GM12878 (cell line): ENCODE results near the gene KIRREL2. TPM values are rescaled to one million over a fixed set of nuclear protein-coding genes. Genes with fewer than 3 reads are reported as not detected.

ENCODE experiments used
- ATAC-seq: fragments of 200-7000 bp; cut with Tn5 transposase; 3 replicates; pipeline ENCODE4 v1.9.1; 2020; ENCODE audit warnings: mild to moderate bottlenecking, moderate library complexity
- BruUV-seq: library from RNA; stranded (reverse); fragments of 400-500 nt; replicated peaks from 2 replicates; lab custom pipeline; 2021; lab: Mats Ljungman, UMichigan
- CTCF ChIA-PET: fragments of 300-600 bp; sonication (Branson Sonifier 250); formaldehyde crosslinking; extraction: SDS; loops from one replicate; lab custom pipeline; 2021; ENCODE audit warnings: inconsistent platforms; lab: Yijun Ruan, JAX
- POLR2A ChIA-PET: fragments of 350-600 bp; formaldehyde crosslinking; extraction: SDS; loops from one replicate; lab custom pipeline; 2021; ENCODE audit warnings: inconsistent platforms; lab: Charles Lee
- RAD21 ChIA-PET: fragments of 300-600 bp; sonication (Branson Sonifier 250); formaldehyde crosslinking; loops from one replicate; lab custom pipeline; 2023; ENCODE audit warnings: antibody characterized with exemption; ENCODE audit not compliant: unreplicated experiment; lab: Charles Lee
- SMC1A ChIA-PET: fragments of 300-600 bp; sonication (Branson Sonifier 250); formaldehyde crosslinking; loops from one replicate; lab custom pipeline; 2023; ENCODE audit not compliant: unreplicated experiment, uncharacterized antibody; lab: Charles Lee
- DNase-seq: peaks from one replicate; pipeline ENCODE4 v3.0.0-alpha.2; 2011; ENCODE audit warnings: low read depth, low spot score
- FAIRE-seq: peaks from 3 replicates; lab custom pipeline; 2011; peaks lifted over from hg19 to GRCh38; lab: Jason Lieb, UNC
- H2AFZ ChIP-seq: 2 replicates; pipeline ENCODE4 v1.6.0; 2011; ENCODE audit warnings: low read depth, low read length, control low read depth; ENCODE audit not compliant: control insufficient read depth
- H3K27ac ChIP-seq: 2 replicates; pipeline ENCODE4 v1.5.1; 2011; ENCODE audit warnings: control low read depth; ENCODE audit not compliant: control insufficient read depth, insufficient read depth
- H3K27me3 ChIP-seq, 2 experiments: replicated peaks in 1 of 2; 2 replicates each; pipeline versions ENCODE4 v1.6.0 to v1.6.1; 2011; ENCODE audit warnings: low read length in 1 of 2; ENCODE audit not compliant: control insufficient read depth in 2 of 2, insufficient read depth in 2 of 2
- H3K36me3 ChIP-seq, 2 experiments: 2 replicates each; pipeline ENCODE4 v1.5.1; 2011; ENCODE audit warnings: low read length in 1 of 2; ENCODE audit not compliant: control insufficient read depth in 2 of 2, insufficient read depth in 2 of 2
- H3K4me1 ChIP-seq: 2 replicates; pipeline ENCODE4 v1.6.1; 2011; ENCODE audit warnings: mild to moderate bottlenecking, low read length, moderate library complexity, mixed read lengths; ENCODE audit not compliant: control insufficient read depth, insufficient read depth
- H3K4me2 ChIP-seq: 2 replicates; pipeline ENCODE4 v1.6.0; 2011; ENCODE audit warnings: control low read depth; ENCODE audit not compliant: control insufficient read depth, insufficient read depth
- H3K4me3 ChIP-seq: fragments of 200-600 bp; sonication (generic); 2 replicates; pipeline ENCODE4 v1.5.1; 2016
- H3K79me2 ChIP-seq: 2 replicates; pipeline ENCODE4 v1.6.0; 2011; ENCODE audit warnings: low read length; ENCODE audit not compliant: control insufficient read depth, insufficient read depth
- H3K9ac ChIP-seq: 2 replicates; pipeline ENCODE4 v1.8.0; 2011; ENCODE audit warnings: low read length, control low read depth, mixed read lengths; ENCODE audit not compliant: control insufficient read depth, insufficient read depth
- H3K9me3 ChIP-seq: replicated peaks from 3 replicates; pipeline ENCODE4 v1.5.1; 2011; ENCODE audit warnings: mild to moderate bottlenecking, low read length; ENCODE audit not compliant: control insufficient read depth, insufficient read depth
- H4K20me1 ChIP-seq: 2 replicates; pipeline ENCODE4 v1.6.0; 2011; ENCODE audit not compliant: control insufficient read depth, insufficient read depth
- CHD2 ChIP-seq: IDR thresholded peaks from 2 replicates; pipeline ENCODE4 v1.6.1; 2011; ENCODE audit warnings: low read depth, low read length, improper control_type of control experiment, borderline replicate concordance
- ETV6 ChIP-seq, 2 experiments: fragments of 450-650 bp in 1 of 2; IDR thresholded peaks in 1 of 2; conservative IDR thresholded peaks in 1 of 2; 2 replicates each; pipeline ENCODE4 v1.6.1; 2014; ENCODE audit warnings: antibody characterized with exemption in 1 of 2, borderline replicate concordance in 1 of 2, low read depth in 1 of 2, mild to moderate bottlenecking in 1 of 2, moderate library complexity in 1 of 2
- HDGF ChIP-seq: fragments of 450-650 bp; IDR thresholded peaks from 2 replicates; pipeline ENCODE4 v1.6.1; 2016; ENCODE audit warnings: antibody characterized with exemption
- JUND ChIP-seq: IDR thresholded peaks from 2 replicates; pipeline ENCODE4 v1.6.1; 2012; ENCODE audit warnings: low read depth, mild to moderate bottlenecking, low read length, improper control_type of control experiment, moderate library complexity
- NFIC ChIP-seq: IDR thresholded peaks from 2 replicates; pipeline ENCODE4 v1.6.1; 2012; ENCODE audit warnings: low read depth, mild to moderate bottlenecking, inconsistent platforms, low read length, moderate library complexity
- NFYB ChIP-seq: IDR thresholded peaks from 2 replicates; pipeline ENCODE4 v1.6.1; 2011; ENCODE audit warnings: low read depth, mild to moderate bottlenecking, low read length, improper control_type of control experiment, moderate library complexity; ENCODE audit not compliant: insufficient read depth
- RAD51 ChIP-seq: fragments of 450-650 bp; IDR thresholded peaks from 2 replicates; pipeline ENCODE4 v1.6.1; 2016; ENCODE audit warnings: moderate library complexity, mild to moderate bottlenecking, inconsistent platforms
- SREBF1 ChIP-seq: IDR thresholded peaks from 2 replicates; pipeline ENCODE4 v1.6.1; 2012; ENCODE audit warnings: mild to moderate bottlenecking, low read length
- ZNF207 ChIP-seq: fragments of 450-650 bp; IDR thresholded peaks from 2 replicates; pipeline ENCODE4 v1.6.1; 2014; ENCODE audit warnings: antibody characterized with exemption, mild to moderate bottlenecking, borderline replicate concordance
- WGBS: methylation state at CpG from one replicate; pipeline ENCODE4 v1.1.6; 2016; ENCODE audit warnings: low lambda C conversion rate; ENCODE audit not compliant: insufficient replicate concordance, insufficient coverage; ENCODE audit errors: missing lambda C conversion rate; 5-methylcytosine and 5-hydroxymethylcytosine counted together
- in situ Hi-C: fragments of 300-500 bp; cut with MboI; formaldehyde crosslinking; loops from 9 replicates; pipeline ENCODE4 v1.14.3; 2018; ENCODE audit warnings: mixed read lengths
- intact Hi-C: fragments of 100-400 bp; cut with micrococcal nuclease; formaldehyde crosslinking; loops from one replicate; pipeline ENCODE4 v1.14.2; 2022; ENCODE audit not compliant: unreplicated experiment
- polyA plus RNA-seq, 11 experiments: library from polyadenylated mRNA; depleted of rRNA in 4 of 11; unstranded in 6 of 11; stranded (reverse) in 5 of 11; fragments of >200 nt; fragmentation: Nextera tagmentation in 4 of 11; fragmentation: Illumina TruSeq in 1 of 11; extraction: Ambion mirVana in 4 of 11; extraction: Trizol in 1 of 11; gene quantifications; 1 replicate in 1 of 11; 2 replicates in 10 of 11; pipeline versions ENCODE4 v1.2.1 to v1.2.3, GENCODE V29; 2011 to 2016; ENCODE audit warnings: inconsistent platforms in 2 of 11, missing spikeins in 2 of 11, low read depth in 1 of 11
- total RNA-seq, 4 experiments: library from RNA; depleted of rRNA in 3 of 4; stranded (reverse); fragments of >200 nt in 3 of 4; fragmentation: Illumina TruSeq in 1 of 4; extraction: Trizol in 1 of 4; gene quantifications; 2 replicates each; pipeline versions ENCODE4 v1.2.1 to v1.2.3, GENCODE V29; 2013 to 2021
- TF ChIP-seq, protein P1 (sequence below): fragments of 450-650 bp; IDR thresholded peaks from 2 replicates; pipeline ENCODE4 v1.6.1; 2017; ENCODE audit warnings: mild to moderate bottlenecking, moderate library complexity
- TF ChIP-seq, protein P2 (sequence below): fragments of 450-650 bp; IDR thresholded peaks from 2 replicates; pipeline ENCODE4 v1.6.1; 2016; ENCODE audit warnings: mild to moderate bottlenecking

KIRREL2 gene
- total and polyA plus RNA-seq, 10 of the 15 experiments (the other 5 are each of a cell fraction or from before 2014, with no cell fraction given) = 0.03 to 0.06 TPM; not detected in 8

DNA sequence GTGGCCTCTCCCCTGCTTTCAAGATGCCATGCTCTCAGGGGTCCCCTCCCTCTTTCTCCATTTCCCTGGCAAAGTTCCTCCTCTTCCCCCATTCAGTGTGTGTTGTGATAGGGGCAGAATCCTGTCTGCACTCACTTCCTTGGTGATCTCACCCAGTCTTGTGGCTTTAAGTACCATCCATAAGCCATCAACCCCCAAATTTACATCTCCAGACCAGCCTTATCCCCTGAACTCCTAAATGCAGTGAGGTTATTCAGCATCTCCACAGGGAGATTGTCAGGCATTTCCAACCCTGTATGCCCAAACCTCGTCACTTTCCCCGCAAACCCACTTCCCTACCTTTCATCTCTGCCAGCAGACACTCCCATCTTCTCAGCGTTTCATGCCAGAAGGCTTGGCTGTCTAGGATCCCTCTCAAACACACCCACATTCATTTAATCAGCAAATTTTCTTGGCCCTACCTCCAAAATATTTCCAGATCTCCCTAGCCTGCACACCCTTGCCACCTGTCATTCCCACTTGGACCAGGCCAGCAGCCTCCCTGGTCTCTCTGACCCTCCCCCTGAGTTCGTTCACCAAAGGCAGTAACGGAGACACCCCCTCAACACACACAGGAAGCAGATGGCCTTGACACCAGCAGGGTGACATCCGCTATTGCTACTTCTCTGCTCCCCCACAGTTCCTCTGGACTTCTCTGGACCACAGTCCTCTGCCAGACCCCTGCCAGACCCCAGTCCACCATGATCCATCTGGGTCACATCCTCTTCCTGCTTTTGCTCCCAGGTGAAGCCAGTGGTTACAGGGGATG, 45.3 kb downstream of the KIRREL2 start, which contains the start of gene HCST:
Gene HCST, plus strand, starts transcription at position 676 of the 808 bp plus-strand sequence. Its CDS starts 65 bp downstream, at position 741.
- Histone ChIP-seq H3K27me3 (no peaks in the 10 kb centered on the region), H3K9me3 (no peaks in the 10 kb centered on the region), H3K79me2 (peaks cover 34% of the 10 kb centered on the region), H3K4me1 (peaks cover 34% of the 10 kb centered on the region), H2AFZ (peak within 1 kb of the TSS; percentile 51), H3K36me3 (peaks cover 0 to 2% of the 10 kb centered on the region in 2 experiments; a peak in 3 of 4 replicates), H3K4me2 (peak within 1 kb of the TSS; percentile 98), H3K4me3 (peak within 1 kb of the TSS; percentile 96), H3K27ac (peak within 1 kb of the TSS; percentile 96), H4K20me1 (no peaks in the 10 kb centered on the region), H3K9ac (peak within 1 kb of the TSS; percentile 82)
- POLR2A ChIA-PET = interaction anchor here (1.2 to 2.4 kb wide), 5 partner anchors 11 to 29 kb away, joined by 4 to 22 read pairs (median 11); no protein-coding TSS in a partner anchor
- FAIRE-seq (peak; percentile 38), DNase-seq (no peak), ATAC-seq (peak; percentile 17)
- SMC1A ChIA-PET = interaction anchor here (1.9 to 2.2 kb wide), 2 partner anchors 10 to 29 kb away, joined by 4 to 7 read pairs; no protein-coding TSS in a partner anchor
- RAD21 ChIA-PET = interaction anchor here (1.6 to 4.9 kb wide), 2 partner anchors 28 to 29 kb away, joined by 12 to 37 read pairs; no protein-coding TSS in a partner anchor
- CTCF ChIA-PET = interaction anchor here (3.1 kb wide), 1 partner anchor 28 kb away, joined by 13 read pairs; no protein-coding TSS in a partner anchor
- in situ Hi-C loops = loop anchor here (10.0 kb wide), 1 partner anchor 567 kb away; no protein-coding TSS in a partner anchor
- WGBS = 1% methylated on average over 6 of the region's 6 CpGs
- intact Hi-C loops = loop anchor here (5.0 kb wide), 1 partner anchor 190 kb away; no protein-coding TSS in a partner anchor
- no TSS peak for BruUV-seq
- TF ChIP-seq ZNF207 = no peak
- TF ChIP-seq, protein P1, sequence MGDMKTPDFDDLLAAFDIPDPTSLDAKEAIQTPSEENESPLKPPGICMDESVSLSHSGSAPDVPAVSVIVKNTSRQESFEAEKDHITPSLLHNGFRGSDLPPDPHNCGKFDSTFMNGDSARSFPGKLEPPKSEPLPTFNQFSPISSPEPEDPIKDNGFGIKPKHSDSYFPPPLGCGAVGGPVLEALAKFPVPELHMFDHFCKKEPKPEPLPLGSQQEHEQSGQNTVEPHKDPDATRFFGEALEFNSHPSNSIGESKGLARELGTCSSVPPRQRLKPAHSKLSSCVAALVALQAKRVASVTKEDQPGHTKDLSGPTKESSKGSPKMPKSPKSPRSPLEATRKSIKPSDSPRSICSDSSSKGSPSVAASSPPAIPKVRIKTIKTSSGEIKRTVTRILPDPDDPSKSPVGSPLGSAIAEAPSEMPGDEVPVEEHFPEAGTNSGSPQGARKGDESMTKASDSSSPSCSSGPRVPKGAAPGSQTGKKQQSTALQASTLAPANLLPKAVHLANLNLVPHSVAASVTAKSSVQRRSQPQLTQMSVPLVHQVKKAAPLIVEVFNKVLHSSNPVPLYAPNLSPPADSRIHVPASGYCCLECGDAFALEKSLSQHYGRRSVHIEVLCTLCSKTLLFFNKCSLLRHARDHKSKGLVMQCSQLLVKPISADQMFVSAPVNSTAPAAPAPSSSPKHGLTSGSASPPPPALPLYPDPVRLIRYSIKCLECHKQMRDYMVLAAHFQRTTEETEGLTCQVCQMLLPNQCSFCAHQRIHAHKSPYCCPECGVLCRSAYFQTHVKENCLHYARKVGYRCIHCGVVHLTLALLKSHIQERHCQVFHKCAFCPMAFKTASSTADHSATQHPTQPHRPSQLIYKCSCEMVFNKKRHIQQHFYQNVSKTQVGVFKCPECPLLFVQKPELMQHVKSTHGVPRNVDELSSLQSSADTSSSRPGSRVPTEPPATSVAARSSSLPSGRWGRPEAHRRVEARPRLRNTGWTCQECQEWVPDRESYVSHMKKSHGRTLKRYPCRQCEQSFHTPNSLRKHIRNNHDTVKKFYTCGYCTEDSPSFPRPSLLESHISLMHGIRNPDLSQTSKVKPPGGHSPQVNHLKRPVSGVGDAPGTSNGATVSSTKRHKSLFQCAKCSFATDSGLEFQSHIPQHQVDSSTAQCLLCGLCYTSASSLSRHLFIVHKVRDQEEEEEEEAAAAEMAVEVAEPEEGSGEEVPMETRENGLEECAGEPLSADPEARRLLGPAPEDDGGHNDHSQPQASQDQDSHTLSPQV = no peak
- no peak for TF ChIP-seq NFYB
- no peak for TF ChIP-seq NFIC
- no peak for TF ChIP-seq SREBF1
- TF ChIP-seq JUND = no peak
- peak; percentile 26 for TF ChIP-seq CHD2
- TF ChIP-seq, protein P2, sequence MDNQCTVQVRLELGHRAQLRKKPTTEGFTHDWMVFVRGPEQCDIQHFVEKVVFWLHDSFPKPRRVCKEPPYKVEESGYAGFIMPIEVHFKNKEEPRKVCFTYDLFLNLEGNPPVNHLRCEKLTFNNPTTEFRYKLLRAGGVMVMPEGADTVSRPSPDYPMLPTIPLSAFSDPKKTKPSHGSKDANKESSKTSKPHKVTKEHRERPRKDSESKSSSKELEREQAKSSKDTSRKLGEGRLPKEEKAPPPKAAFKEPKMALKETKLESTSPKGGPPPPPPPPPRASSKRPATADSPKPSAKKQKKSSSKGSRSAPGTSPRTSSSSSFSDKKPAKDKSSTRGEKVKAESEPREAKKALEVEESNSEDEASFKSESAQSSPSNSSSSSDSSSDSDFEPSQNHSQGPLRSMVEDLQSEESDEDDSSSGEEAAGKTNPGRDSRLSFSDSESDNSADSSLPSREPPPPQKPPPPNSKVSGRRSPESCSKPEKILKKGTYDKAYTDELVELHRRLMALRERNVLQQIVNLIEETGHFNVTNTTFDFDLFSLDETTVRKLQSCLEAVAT = 0 out of 2 replicates have a peak, but pooled peaks have one; percentile 32
- TF ChIP-seq ETV6 (conservative IDR thresholded peaks at IDR 0.05 in 1 of 2, IDR thresholded peaks at IDR 0.05 in 1 of 2; ENCODE audit: borderline replicate concordance in 1 of 2, low read depth in 1 of 2) = no peak
- 0 out of 2 replicates have a peak, but pooled peaks have one; percentile 73 for TF ChIP-seq HDGF
- no peak for TF ChIP-seq RAD51
